ENCODE measurements around the gene HSDL1.

DNA sequence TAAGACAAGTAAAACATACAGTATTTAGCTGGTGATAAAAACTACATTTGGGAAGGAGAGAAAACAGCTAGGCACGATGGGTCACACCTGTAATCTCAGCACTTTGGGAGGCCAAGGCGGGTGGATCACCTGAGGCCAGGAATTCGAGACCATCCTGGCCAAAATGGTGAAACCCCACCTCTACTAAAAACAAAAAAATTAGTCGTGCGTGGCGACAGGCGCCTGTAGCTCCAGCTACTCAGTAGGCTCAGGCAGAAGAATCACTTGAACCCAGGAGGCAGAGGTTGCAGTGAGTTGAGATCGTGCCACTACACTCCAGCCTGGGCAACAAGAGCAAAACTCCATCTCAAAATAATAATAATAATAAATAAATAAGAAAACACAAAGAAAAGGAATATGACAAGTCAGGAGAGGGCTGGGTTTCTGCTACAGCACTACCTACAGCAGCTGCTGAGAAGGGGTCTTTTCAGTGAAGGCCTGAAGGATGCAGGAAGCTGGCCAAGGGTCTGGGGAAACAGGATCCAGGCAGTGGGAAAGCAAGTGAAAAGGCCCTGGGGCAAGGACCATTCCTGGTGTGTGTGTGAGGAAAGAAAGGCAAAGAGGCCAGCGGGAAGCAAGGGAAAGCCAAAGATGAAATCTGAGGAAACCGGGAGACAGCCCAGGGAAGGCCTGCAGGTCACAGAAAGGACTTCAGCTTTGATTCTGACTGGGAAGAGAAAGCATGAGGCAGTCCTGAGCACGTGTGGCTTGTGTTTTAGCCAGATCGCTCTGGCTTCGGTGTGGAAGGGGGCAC, 38.8 kb downstream of the HSDL1 start:
- TF ChIP-seq CTCF (IDR thresholded peaks at IDR 0.05) (no peak), POLR2AphosphoS5 (IDR thresholded peaks at IDR 0.05) (no peak), EP300 (IDR thresholded peaks at IDR 0.05) (no peak)
